DOHH2 (cell line): ENCODE measurements around the gene TEX14.

Experiments
- H3F3A ChIP-seq: fragments of 200-600 bp; sonication (generic), shearing (Covaris generic); 2 replicates; pipeline ENCODE4 v1.6.0; 2016; ENCODE audit warnings: antibody characterized with exemption, mild to moderate bottlenecking; ENCODE audit not compliant: control insufficient read depth, insufficient read depth
- H3K27ac ChIP-seq: fragments of 200-600 bp; sonication (generic); 2 replicates; pipeline ENCODE4 v1.5.1; 2014; ENCODE audit warnings: low read depth, mild to moderate bottlenecking, low read length, moderate library complexity
- H3K27me3 ChIP-seq: fragments of 200-600 bp; sonication (generic); 2 replicates; pipeline ENCODE4 v1.6.1; 2014; ENCODE audit warnings: mild to moderate bottlenecking, low read length, mixed read lengths; ENCODE audit not compliant: control insufficient read depth
- H3K36me3 ChIP-seq: fragments of 200-600 bp; sonication (generic); 2 replicates; pipeline ENCODE4 v1.6.1; 2014; ENCODE audit warnings: mild to moderate bottlenecking, low read length, moderate library complexity, mixed read lengths; ENCODE audit not compliant: control insufficient read depth
- H3K4me1 ChIP-seq: fragments of 200-600 bp; sonication (generic); 2 replicates; pipeline ENCODE4 v1.6.1; 2014; ENCODE audit warnings: mild to moderate bottlenecking, low read length, mixed read lengths; ENCODE audit not compliant: control insufficient read depth
- H3K4me2 ChIP-seq: fragments of 200-600 bp; sonication (generic); 2 replicates; pipeline ENCODE4 v1.6.0; 2014; ENCODE audit warnings: mild to moderate bottlenecking, low read length, moderate library complexity
- H3K4me3 ChIP-seq: fragments of 200-600 bp; sonication (generic); 2 replicates; pipeline ENCODE4 v1.5.1; 2014; ENCODE audit warnings: mild to moderate bottlenecking, low read length, mixed read lengths
- H3K79me2 ChIP-seq: fragments of 200-600 bp; sonication (generic); 2 replicates; pipeline ENCODE4 v1.6.1; 2014; ENCODE audit warnings: mild to moderate bottlenecking, low read length, mixed read lengths; ENCODE audit not compliant: control insufficient read depth
- H3K9me2 ChIP-seq: fragments of 200-600 bp; sonication (generic); replicated peaks from 2 replicates; pipeline ENCODE4 v1.6.1; 2014; ENCODE audit warnings: mild to moderate bottlenecking, low read length, mixed read lengths; ENCODE audit not compliant: control insufficient read depth
- H3K9me3 ChIP-seq: fragments of 200-600 bp; sonication (generic); 2 replicates; pipeline ENCODE4 v1.6.1; 2014; ENCODE audit warnings: antibody characterized with exemption, low read length, mixed read lengths; ENCODE audit not compliant: control insufficient read depth, insufficient read depth
- H4K20me1 ChIP-seq: fragments of 200-600 bp; sonication (generic); 2 replicates; pipeline ENCODE4 v1.6.0; 2014; ENCODE audit warnings: low read depth, mild to moderate bottlenecking, antibody characterized with exemption, low read length, moderate library complexity; ENCODE audit not compliant: control insufficient read depth, insufficient read depth
- EZH2phosphoT487 ChIP-seq: fragments of 200-600 bp; sonication (generic); IDR thresholded peaks from 2 replicates; pipeline ENCODE4 v1.6.1; 2017; ENCODE audit warnings: borderline replicate concordance, mild to moderate bottlenecking, antibody characterized with exemption, low read length, moderate library complexity, mixed read lengths
- TF ChIP-seq, protein P1 (sequence below): fragments of 200-600 bp; sonication (generic); IDR thresholded peaks from one replicate; pipeline ENCODE4 v1.5.1; 2014; ENCODE audit warnings: antibody characterized with exemption, mild to moderate bottlenecking, low read depth, low read length; ENCODE audit not compliant: poor library complexity, severe bottlenecking

TEX14 gene

DNA sequence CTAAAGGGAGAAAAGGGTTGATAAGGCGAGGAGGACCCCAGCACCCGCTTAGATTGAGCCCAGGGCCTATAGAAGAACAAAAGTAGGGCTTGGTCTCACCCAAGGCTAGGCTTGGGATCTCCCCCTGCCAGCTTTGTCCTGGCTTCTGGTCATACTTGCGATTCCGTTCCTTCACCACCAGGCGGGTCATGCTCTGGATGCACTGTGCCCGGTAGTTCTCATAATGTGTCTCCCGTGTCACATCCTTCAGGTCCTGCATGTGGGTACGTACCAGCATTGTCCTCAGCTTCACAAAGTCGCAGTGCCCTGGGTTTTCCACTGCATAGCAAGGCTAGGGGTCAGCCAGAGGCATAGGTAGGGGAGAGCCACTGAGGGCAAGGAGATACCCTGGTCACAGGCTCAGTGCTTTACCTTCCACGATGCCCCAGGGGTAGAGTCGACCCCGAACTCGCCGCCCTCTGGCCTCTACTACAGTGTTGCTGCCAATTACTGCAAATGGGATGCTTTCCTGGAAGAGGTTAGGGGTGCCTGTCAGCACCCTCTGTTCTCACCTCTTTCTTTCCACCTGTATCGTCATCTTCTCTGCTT lies 170.9 kb downstream of the TEX14 start:
- no peak overlapping the region for H3K4me3 ChIP-seq
- H4K20me1 ChIP-seq, result no peaks in the 10 kb centered on the region
- no peaks in the 10 kb centered on the region for H3K9me2 ChIP-seq
- H3K4me1 ChIP-seq, result peaks cover 29% of the 10 kb centered on the region
- no peak overlapping the region for H3K27ac ChIP-seq
- peaks cover 10% of the 10 kb centered on the region for H3K79me2 ChIP-seq
- H3K36me3 ChIP-seq, result peaks cover 6% of the 10 kb centered on the region; the same call in 1 of the 2 replicates
- H3K27me3 ChIP-seq, result no peaks in the 10 kb centered on the region
- H3K9me3 ChIP-seq, result no peaks in the 10 kb centered on the region
- H3K4me2 ChIP-seq, result peak overlapping the region; percentile 86
- TF ChIP-seq, protein P1, sequence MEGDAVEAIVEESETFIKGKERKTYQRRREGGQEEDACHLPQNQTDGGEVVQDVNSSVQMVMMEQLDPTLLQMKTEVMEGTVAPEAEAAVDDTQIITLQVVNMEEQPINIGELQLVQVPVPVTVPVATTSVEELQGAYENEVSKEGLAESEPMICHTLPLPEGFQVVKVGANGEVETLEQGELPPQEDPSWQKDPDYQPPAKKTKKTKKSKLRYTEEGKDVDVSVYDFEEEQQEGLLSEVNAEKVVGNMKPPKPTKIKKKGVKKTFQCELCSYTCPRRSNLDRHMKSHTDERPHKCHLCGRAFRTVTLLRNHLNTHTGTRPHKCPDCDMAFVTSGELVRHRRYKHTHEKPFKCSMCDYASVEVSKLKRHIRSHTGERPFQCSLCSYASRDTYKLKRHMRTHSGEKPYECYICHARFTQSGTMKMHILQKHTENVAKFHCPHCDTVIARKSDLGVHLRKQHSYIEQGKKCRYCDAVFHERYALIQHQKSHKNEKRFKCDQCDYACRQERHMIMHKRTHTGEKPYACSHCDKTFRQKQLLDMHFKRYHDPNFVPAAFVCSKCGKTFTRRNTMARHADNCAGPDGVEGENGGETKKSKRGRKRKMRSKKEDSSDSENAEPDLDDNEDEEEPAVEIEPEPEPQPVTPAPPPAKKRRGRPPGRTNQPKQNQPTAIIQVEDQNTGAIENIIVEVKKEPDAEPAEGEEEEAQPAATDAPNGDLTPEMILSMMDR, result peak; percentile 50
- no peak for TF ChIP-seq EZH2phosphoT487
- H3F3A ChIP-seq, result peaks cover 6% of the 10 kb centered on the region; the same call in 1 of the 2 replicates

DNA sequence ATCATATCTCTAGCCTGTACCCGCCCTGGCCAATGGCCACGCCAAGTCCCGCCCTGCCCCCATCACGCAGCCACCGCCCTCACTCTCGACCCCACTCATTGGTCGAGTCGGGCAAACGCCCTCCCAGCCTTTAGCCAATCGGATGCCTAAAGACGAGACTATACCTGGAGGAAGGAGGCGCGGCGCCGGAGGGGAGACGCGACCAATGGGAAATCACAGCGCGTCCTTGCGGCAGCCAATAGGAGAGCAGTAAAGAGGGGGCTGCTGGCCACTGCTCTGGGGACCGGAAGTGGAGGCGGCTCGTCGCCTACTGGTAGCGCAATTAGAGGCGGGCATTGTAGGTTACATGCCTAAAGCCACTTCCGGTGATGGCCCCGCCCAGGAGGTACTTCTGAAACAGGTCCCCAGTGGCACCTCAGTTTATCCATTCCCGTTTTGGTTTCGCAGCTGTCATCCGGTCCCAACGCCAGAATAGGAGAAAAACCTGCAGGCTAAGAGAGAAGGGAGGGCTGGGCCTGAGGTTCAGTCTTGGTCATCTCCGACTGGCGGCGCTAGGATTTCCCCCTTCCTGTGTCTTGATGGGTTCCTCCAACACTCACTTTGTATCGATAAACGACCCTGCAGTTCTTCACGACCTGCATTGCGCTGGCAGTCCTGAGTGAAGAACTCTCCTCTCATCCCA lies 173.8 kb downstream of the TEX14 start:
- Histone ChIP-seq H3K4me1 (peaks cover 43% of the 10 kb centered on the region), H3K9me2 (no peaks in the 10 kb centered on the region), H3F3A (peaks cover 6% of the 10 kb centered on the region; the same call in 1 of the 2 replicates), H3K27ac (peak overlapping the region; percentile 92), H3K9me3 (no peaks in the 10 kb centered on the region), H3K79me2 (peaks cover 22% of the 10 kb centered on the region), H3K4me2 (peak overlapping the region; percentile 86), H4K20me1 (no peaks in the 10 kb centered on the region), H3K36me3 (peaks cover 10% of the 10 kb centered on the region), H3K27me3 (no peaks in the 10 kb centered on the region), H3K4me3 (peak overlapping the region; percentile 99)
- TF ChIP-seq, protein P1, result no peak
- TF ChIP-seq EZH2phosphoT487, result no peak

DNA sequence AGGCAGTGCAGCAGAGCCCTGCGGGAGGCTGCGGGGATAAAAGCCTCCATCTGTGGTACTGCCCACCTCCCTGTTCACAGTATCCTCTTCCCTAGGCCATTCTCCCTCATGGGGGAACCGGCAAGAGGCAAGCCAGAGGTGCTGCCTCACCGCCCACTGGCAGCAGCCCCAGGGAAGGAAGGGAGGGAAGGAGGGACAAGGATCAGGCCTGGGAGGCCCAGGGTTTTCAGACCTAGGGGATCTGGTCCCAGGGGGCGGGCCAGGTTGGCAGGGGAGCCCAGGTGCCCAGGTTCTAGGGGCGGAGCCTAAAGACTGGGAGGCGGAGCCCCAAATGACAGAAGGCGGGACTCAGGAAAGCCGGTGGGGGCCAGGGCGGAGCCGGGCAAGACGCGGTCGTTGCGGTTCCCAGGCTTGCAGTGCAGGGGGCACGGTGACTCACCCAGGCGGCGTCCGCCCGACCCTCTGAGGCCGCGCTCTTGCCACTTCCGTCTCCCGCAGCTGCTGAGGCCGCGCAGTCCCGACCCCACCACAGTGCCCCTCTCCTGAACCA lies 174.4 kb downstream of the TEX14 start:
- TF ChIP-seq, protein P1, result no peak
- TF ChIP-seq EZH2phosphoT487, result no peak
- Histone ChIP-seq H3K9me2 (no peaks in the 10 kb centered on the region), H3K27me3 (no peaks in the 10 kb centered on the region), H3F3A (peaks cover 6% of the 10 kb centered on the region; the same call in 1 of the 2 replicates), H3K4me1 (peaks cover 49% of the 10 kb centered on the region), H3K9me3 (no peaks in the 10 kb centered on the region), H3K79me2 (peaks cover 28% of the 10 kb centered on the region), H3K27ac (peak overlapping the region; percentile 53), H3K4me2 (peak overlapping the region; percentile 82), H3K36me3 (peaks cover 16% of the 10 kb centered on the region), H3K4me3 (peak overlapping the region; percentile 88), H4K20me1 (no peaks in the 10 kb centered on the region)
